Activated naive CD8-positive, alpha-beta T cell treated with anti-CD3 and anti-CD28 coated beads for 36 hours (primary cell): ENCODE results near the gene FAM240B. TPM values are rescaled to one million over a fixed set of nuclear protein-coding genes. Genes with fewer than 3 reads are reported as not detected.

Experiments used
- DNase-seq: peaks from one replicate; pipeline ENCODE4 v3.0.0; 2021
- H3K27ac Mint-ChIP-seq: one replicate; pipeline ENCODE4 v1.8.0; 2022; ENCODE audit warnings: mild to moderate bottlenecking, moderate library complexity, mixed read lengths
- H3K27me3 Mint-ChIP-seq: one replicate; pipeline ENCODE4 v1.8.0; 2022; ENCODE audit warnings: mild to moderate bottlenecking, mixed read lengths
- H3K36me3 Mint-ChIP-seq: one replicate; pipeline ENCODE4 v1.8.0; 2021; ENCODE audit warnings: mild to moderate bottlenecking, mixed read lengths
- H3K4me1 Mint-ChIP-seq: one replicate; pipeline ENCODE4 v1.8.0; 2021; ENCODE audit warnings: mixed read lengths
- H3K4me3 Mint-ChIP-seq: one replicate; pipeline ENCODE4 v1.8.0; 2022; ENCODE audit warnings: mild to moderate bottlenecking, moderate library complexity, mixed read lengths
- H3K9me3 Mint-ChIP-seq: one replicate; pipeline ENCODE4 v1.8.0; 2022; ENCODE audit warnings: mixed read lengths
- total RNA-seq, 2 experiments: library from RNA; stranded (reverse); gene quantifications; one replicate each; pipeline ENCODE4 v1.2.3, GENCODE V29; 2021

FAM240B gene
- total RNA-seq, 2 experiments from 2014 or later = not detected

DNA sequence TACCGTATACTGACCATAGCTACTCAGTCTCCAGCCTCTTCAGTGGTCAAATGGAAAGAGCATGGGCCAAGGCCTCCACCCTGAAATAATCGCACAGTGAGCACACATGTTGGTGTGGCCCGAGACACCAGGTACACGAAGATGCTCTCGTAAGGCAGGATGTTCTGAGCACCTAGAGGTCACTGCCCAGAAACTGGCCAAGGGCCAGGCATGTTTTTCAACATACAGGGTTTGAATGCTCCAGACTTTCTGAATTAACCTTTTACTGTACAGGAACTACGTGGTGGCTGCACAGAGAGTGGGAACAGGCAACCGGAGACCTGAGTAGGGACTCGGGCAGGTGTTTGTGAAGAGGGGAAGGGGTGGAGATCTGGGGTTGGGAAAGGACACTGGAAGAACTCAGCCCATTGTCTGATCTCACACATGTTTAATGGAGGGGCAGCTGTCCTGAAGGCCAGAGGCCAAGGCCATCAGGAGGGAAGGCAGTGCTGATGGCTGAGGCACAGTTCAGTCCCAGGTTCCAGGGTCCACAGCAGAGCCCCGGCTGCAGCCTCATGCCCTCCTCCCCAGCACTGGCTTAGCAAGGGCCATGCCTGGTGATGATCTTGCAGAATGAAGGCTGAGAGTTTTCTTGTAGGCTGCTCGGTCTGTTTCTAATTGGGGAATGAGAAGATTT lies 51.0 kb downstream of the FAM240B start:
- Mint-ChIP-seq H3K4me1 (peaks cover 5% of the 10 kb centered on the region), H3K36me3 (no peaks in the 10 kb centered on the region), H3K4me3 (no peak overlapping the region), H3K9me3 (no peaks in the 10 kb centered on the region), H3K27me3 (peaks cover 8% of the 10 kb centered on the region), H3K27ac (no peak overlapping the region)
- DNase-seq = no peak

DNA sequence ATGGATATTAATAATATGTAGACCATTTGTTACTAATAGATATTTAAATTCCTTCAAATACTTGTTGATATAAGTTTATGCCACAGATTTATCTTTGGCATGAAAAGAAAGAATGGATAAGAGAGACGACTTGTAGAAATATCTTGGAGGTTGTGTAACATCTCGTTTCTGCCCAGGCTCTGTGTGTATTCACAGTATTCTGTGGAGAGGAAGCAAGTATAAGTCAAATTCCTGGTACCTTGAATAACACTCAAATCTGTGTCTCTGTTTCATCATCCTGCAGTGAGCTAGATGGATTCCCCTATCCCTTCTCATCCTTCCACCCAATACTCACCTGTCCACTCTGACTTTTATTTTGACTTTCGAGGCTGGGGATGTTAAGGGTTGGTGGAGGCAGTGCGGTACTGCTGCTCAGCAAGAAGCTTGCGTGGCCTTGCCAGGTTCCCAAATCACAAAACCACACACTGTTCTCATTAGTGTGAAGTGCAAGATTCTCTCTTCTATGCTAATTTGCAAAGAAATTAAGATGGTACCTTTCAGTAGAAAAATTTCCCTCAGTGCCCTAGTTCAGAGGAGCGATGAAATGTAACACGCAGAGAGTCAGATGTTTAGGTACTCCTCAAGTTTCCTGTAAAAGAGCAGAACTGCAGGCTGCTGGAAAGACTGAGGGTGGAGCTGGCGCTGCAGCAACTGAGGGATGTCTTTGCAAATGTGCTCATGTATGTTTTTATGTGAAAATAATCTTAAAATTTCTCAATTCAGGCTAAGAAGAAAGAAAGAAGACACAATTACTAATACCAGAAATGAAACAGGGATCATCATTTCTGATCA lies 57.0 kb downstream of the FAM240B start:
- Mint-ChIP-seq H3K9me3 (no peaks in the 10 kb centered on the region), H3K27me3 (peaks cover 18% of the 10 kb centered on the region), H3K36me3 (no peaks in the 10 kb centered on the region), H3K27ac (no peak overlapping the region), H3K4me3 (no peak overlapping the region), H3K4me1 (no peaks in the 10 kb centered on the region)
- no peak for DNase-seq

DNA sequence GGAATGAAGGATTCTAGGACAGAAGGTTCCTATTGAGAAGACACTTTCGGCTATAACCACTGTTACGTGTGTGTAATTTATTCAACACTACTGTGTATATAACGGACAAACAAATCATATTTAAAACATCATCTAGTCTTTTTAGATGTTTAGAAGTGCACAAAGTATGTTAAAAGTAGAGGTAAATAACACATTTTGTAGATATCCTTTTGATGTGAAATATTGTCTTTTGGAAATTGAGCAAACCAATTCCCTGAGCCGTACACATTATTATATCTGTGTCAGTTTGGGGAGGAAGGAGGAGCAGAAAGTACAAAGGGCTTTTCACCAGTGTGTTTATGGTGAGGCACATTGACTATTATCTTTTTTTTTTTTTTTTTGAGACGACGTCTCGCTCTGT lies 60.4 kb downstream of the FAM240B start:
- Mint-ChIP-seq H3K4me3 (no peak overlapping the region), H3K27ac (no peak overlapping the region), H3K9me3 (no peaks in the 10 kb centered on the region), H3K4me1 (no peaks in the 10 kb centered on the region), H3K27me3 (peaks cover 21% of the 10 kb centered on the region), H3K36me3 (no peaks in the 10 kb centered on the region)
- no peak for DNase-seq

DNA sequence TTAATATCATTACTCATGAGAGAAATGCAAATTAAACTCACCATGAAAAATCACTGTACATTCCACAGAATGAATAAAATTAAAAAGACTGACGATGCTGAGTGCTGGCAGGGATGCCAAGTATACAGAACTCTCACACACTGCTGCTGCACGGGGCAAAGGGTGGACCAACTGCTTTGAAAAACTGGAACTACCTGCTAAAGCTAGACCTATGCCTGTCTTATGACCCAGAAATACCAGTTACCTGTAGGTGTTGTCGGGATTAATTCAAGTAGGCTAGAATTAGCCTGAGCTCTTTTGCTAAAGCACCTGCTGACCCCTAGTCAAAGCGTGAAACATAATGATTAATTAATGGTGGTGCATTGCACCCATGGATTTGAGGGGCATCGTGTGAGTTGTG lies 63.0 kb downstream of the FAM240B start:
- Mint-ChIP-seq H3K27ac (no peak overlapping the region), H3K4me3 (no peak overlapping the region), H3K9me3 (no peaks in the 10 kb centered on the region), H3K36me3 (no peaks in the 10 kb centered on the region), H3K27me3 (peaks cover 14% of the 10 kb centered on the region), H3K4me1 (no peaks in the 10 kb centered on the region)
- DNase-seq = no peak

DNA sequence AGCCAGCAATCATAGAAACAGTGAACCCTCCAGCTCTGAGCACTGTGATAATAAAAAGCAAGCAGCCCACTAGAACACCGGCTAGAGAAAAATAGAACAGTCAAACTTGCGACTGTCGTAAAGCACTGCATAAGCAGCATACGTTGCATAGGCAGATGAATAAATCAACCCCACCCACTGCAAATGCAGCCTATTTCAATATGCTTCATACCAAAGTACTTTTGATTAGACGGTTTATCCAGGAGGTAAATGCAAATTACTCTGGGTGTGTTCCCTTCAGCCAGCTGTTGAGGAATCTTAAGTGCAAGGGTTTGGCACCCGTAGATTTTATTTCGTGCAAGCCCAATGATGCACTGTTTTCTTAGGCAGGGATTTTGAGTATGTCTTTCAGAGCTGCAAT lies 67.4 kb downstream of the FAM240B start:
- Mint-ChIP-seq H3K9me3 (no peaks in the 10 kb centered on the region), H3K27ac (no peak overlapping the region)

DNA sequence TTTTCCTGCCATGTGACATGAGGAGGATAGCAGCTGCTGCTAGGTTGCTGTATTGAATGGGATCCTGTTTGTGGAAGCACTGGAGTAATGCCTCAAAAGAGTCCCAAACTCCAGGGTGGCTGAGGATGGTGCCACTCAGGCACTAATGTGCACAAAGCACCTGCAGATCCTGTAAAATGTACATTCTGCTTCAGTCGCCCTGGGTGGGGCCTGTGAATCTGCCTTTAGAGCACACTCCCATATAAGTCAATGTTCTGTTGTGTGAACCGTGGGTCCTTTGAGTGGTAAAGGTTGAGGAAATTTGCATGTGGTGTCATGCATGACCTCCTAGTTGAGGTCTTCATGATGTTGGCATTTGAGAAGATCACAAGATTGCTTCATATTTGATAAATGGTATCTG lies 67.9 kb downstream of the FAM240B start:
- Mint-ChIP-seq H3K27me3 (no peaks in the 10 kb centered on the region), H3K36me3 (no peaks in the 10 kb centered on the region), H3K27ac (no peak overlapping the region), H3K4me3 (no peak overlapping the region), H3K9me3 (no peaks in the 10 kb centered on the region), H3K4me1 (no peaks in the 10 kb centered on the region)
- no peak for DNase-seq

More for the DNA sequence above, 67.4 kb downstream of the FAM240B start:
- Mint-ChIP-seq H3K27me3 (no peaks in the 10 kb centered on the region), H3K4me1 (no peaks in the 10 kb centered on the region), H3K4me3 (no peak overlapping the region), H3K36me3 (no peaks in the 10 kb centered on the region)
- no peak for DNase-seq

DNA sequence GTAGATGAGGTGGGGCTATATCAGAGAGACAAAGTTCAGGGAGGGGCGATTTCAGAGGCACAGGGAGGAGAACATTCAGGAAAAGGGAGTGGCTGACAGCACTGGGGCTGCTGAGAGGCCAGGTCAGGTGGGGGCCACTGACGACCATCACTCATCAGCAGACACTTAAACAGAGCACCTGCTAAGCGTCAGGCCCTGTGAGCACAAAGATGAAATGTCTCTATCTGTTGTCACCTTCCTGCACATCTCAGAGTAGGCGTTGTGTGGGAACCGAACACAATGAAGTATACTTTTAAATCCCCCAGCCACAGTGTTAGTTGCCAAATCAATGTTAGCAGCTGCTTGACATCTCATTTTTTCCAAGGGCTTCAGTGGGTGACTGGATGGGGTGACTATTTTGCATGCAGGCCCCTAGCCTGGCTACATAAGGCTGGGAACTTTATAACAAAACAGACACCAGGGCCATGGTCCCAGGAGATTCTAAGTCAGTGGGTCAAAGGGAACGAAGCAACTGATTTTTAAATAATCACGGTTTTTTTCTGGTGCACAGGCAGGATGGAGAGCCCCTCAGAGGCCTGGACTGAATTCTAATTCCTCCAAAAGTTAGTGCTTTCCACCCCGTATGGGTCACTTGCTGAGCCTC lies 68.4 kb downstream of the FAM240B start:
- Mint-ChIP-seq H3K36me3 (no peaks in the 10 kb centered on the region), H3K9me3 (no peaks in the 10 kb centered on the region), H3K4me1 (no peaks in the 10 kb centered on the region)

DNA sequence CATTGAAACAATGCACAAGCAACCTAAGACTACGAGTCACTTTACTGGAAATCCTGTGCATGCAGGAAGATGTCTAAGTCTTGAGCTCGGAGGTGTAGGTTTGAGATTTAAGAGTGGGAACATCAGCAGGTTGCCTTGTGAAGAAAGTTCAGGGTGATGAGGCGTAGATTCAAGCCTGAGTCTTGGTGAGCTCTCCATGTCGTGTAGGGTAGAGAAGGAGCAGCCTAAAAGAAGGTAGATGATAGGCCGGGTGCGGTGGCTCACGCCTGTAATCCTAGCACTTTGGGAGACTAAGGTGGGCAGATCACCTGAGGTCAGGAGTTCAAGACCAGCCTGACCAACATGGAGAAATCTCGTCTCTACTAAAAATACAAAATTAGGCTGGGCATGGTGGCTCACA lies 69.4 kb downstream of the FAM240B start:
- no peak for DNase-seq
- Mint-ChIP-seq H3K4me3 (no peak overlapping the region), H3K27me3 (no peaks in the 10 kb centered on the region), H3K27ac (no peak overlapping the region), H3K4me1 (no peaks in the 10 kb centered on the region), H3K36me3 (no peaks in the 10 kb centered on the region), H3K9me3 (no peaks in the 10 kb centered on the region)

More for the DNA sequence above, 68.4 kb downstream of the FAM240B start:
- DNase-seq = no peak
- no peak overlapping the region for H3K4me3 Mint-ChIP-seq
- H3K27ac Mint-ChIP-seq = no peak overlapping the region
- H3K27me3 Mint-ChIP-seq = no peaks in the 10 kb centered on the region

DNA sequence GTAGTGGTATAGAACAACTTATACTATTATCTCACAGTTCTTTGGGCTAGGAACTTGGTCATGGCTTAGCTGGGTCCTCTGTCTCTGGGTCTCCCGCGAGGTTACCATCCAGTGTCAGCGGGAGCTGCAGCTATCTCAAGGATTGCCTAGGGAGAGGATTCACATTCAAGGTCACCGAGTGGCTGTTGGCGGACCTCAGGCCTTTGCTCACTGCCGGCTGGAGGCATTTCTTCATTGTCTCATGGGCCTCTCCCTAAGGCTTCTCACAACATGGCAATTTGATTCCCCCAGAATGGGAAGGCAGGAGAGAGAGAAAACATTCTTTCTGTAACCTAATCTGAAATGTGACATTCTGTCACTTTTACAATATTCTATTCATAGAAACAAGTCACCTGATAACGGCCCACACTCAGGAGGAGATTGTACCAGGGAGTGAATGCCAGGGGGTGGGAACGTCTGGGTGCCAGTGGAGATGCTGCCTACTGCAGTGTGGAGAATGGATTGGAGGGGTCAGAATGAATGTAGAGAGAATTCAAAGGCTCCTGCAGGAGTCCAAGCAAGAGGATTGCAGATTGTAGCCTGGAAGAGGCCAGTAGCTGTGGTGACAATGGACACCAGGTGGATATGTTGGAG lies 70.1 kb downstream of the FAM240B start:
- no peak for DNase-seq
- Mint-ChIP-seq H3K27me3 (no peaks in the 10 kb centered on the region), H3K36me3 (no peaks in the 10 kb centered on the region), H3K27ac (no peak overlapping the region), H3K4me3 (no peak overlapping the region), H3K9me3 (no peaks in the 10 kb centered on the region), H3K4me1 (no peaks in the 10 kb centered on the region)

DNA sequence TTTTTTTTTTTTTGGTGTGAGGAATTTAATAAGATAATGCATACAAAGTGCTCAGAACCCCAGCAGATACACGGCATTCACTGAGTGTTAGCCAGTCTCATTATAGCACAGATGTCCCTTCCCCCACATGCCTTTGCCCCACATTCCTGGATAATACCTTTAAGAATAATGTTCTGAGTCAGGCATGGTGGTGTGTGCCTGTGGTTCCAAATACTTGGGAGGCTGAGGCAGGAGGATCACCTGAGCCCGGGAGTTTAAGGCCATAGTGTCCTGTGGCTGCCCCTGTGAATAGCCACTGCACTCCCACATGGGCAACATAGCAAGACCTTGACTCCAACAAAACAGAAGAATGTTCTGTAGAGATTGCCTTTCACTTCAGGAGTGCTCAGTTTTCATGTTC lies 75.3 kb downstream of the FAM240B start:
- H3K27ac Mint-ChIP-seq = no peak overlapping the region
- no peak overlapping the region for H3K4me3 Mint-ChIP-seq
- DNase-seq = no peak
- H3K36me3 Mint-ChIP-seq = no peaks in the 10 kb centered on the region
- no peaks in the 10 kb centered on the region for H3K9me3 Mint-ChIP-seq
- no peaks in the 10 kb centered on the region for H3K4me1 Mint-ChIP-seq
- peaks cover 10% of the 10 kb centered on the region for H3K27me3 Mint-ChIP-seq

Other genes starting within 250 kb of the FAM240B start
- 1 to 10 TPM; 2.6 to 3.9 TPM for gene ANKRD18A, start 99.5 kb downstream of the FAM240B start, total RNA-seq